Duodenal mucosa (tissue), 2 donors: ENCODE data around the gene EPHA8.

Experiments used
- H3K27ac ChIP-seq: one replicate; pipeline ENCODE4 v1.7.0; 2013; ENCODE audit warnings: low read depth, low read length
- H3K27me3 ChIP-seq, 2 donors: one replicate each; pipeline ENCODE4 v1.7.0; 2013; ENCODE audit warnings: low read length in 2 of 2, control low read depth in 1 of 2; ENCODE audit not compliant: insufficient read depth in 2 of 2, control insufficient read depth in 1 of 2
- H3K36me3 ChIP-seq, 2 donors: one replicate each; pipeline ENCODE4 v1.7.0; 2013; ENCODE audit warnings: low read length in 2 of 2, control low read depth in 1 of 2; ENCODE audit not compliant: insufficient read depth in 2 of 2, control insufficient read depth in 1 of 2
- H3K4me1 ChIP-seq, 2 donors: one replicate each; pipeline ENCODE4 v1.7.0; 2013; ENCODE audit warnings: low read length in 2 of 2, control low read depth in 1 of 2; ENCODE audit not compliant: insufficient read depth in 2 of 2, control insufficient read depth in 1 of 2
- H3K4me3 ChIP-seq, 2 donors: one replicate each; pipeline ENCODE4 v1.7.0; 2013; ENCODE audit warnings: low read length in 2 of 2, low read depth in 1 of 2
- H3K9ac ChIP-seq, 2 donors: one replicate each; pipeline ENCODE4 v1.7.0; 2013; ENCODE audit warnings: low read length in 2 of 2, low read depth in 1 of 2
- H3K9me3 ChIP-seq, 2 donors: one replicate each; pipeline ENCODE4 v1.7.0; 2013; ENCODE audit warnings: low read length in 2 of 2, control low read depth in 1 of 2; ENCODE audit not compliant: control insufficient read depth in 1 of 2

EPHA8 gene

GRCh38 chr1:22600071-22600816 lies 37.0 kb downstream of the EPHA8 start:
- Histone ChIP-seq H3K27ac (no peak overlapping the region), H3K4me1 (no peaks in the 10 kb centered on the region), H3K36me3 (no peaks in the 10 kb centered on the region), H3K4me3 (no peak overlapping the region), H3K27me3 (peaks cover 5 to 17% of the 10 kb centered on the region in 2 donors), H3K9me3 (no peaks in the 10 kb centered on the region), H3K9ac (no peak overlapping the region)

GRCh38 chr1:22600817-22601605 lies 37.7 kb downstream of the EPHA8 start:
- H3K4me1 ChIP-seq: no peaks in the 10 kb centered on the region
- H3K27me3 ChIP-seq: peaks cover 0 to 13% of the 10 kb centered on the region in 2 donors

GRCh38 chr1:22601610-22602009 lies 38.3 kb downstream of the EPHA8 start:
- no peaks in the 10 kb centered on the region for H3K4me1 ChIP-seq
- no peak overlapping the region for H3K27ac ChIP-seq
- peaks cover 0 to 13% of the 10 kb centered on the region in 2 donors for H3K27me3 ChIP-seq
- H3K36me3 ChIP-seq: no peaks in the 10 kb centered on the region
- no peak overlapping the region for H3K9ac ChIP-seq
- no peaks in the 10 kb centered on the region for H3K9me3 ChIP-seq
- H3K4me3 ChIP-seq: no peak overlapping the region

More at GRCh38 chr1:22600817-22601605, 37.7 kb downstream of the EPHA8 start:
- Histone ChIP-seq H3K4me3 (no peak overlapping the region), H3K9me3 (no peaks in the 10 kb centered on the region), H3K27ac (no peak overlapping the region), H3K36me3 (no peaks in the 10 kb centered on the region), H3K9ac (no peak overlapping the region)

- no peak overlapping the region for H3K9ac ChIP-seq
- H3K27ac ChIP-seq: no peak overlapping the region
- no peaks in the 10 kb centered on the region for H3K36me3 ChIP-seq
- no peaks in the 10 kb centered on the region for H3K9me3 ChIP-seq
- no peaks in the 10 kb centered on the region for H3K4me1 ChIP-seq
- H3K27me3 ChIP-seq: peaks cover 0 to 13% of the 10 kb centered on the region in 2 donors
- no peak overlapping the region for H3K4me3 ChIP-seq
Measured at GRCh38 chr1:22602060-22602740, 38.9 kb downstream of the EPHA8 start.

- no peak overlapping the region for H3K27ac ChIP-seq
- peaks cover 8 to 13% of the 10 kb centered on the region in 2 donors for H3K27me3 ChIP-seq
- H3K36me3 ChIP-seq: no peaks in the 10 kb centered on the region
- H3K4me1 ChIP-seq: no peaks in the 10 kb centered on the region
- H3K9me3 ChIP-seq: no peaks in the 10 kb centered on the region
- H3K4me3 ChIP-seq: no peak overlapping the region
- no peak overlapping the region for H3K9ac ChIP-seq
Measured at GRCh38 chr1:22606161-22606560, 42.9 kb downstream of the EPHA8 start.

GRCh38 chr1:22607154-22607553 lies 43.9 kb downstream of the EPHA8 start:
- Histone ChIP-seq H3K9ac (no peak overlapping the region), H3K27ac (no peak overlapping the region), H3K36me3 (no peaks in the 10 kb centered on the region), H3K4me3 (no peak overlapping the region), H3K4me1 (no peaks in the 10 kb centered on the region), H3K27me3 (peaks cover 8 to 13% of the 10 kb centered on the region in 2 donors), H3K9me3 (no peaks in the 10 kb centered on the region)

GRCh38 chr1:22608361-22608760 lies 45.1 kb downstream of the EPHA8 start:
- Histone ChIP-seq H3K4me1 (no peaks in the 10 kb centered on the region), H3K9ac (no peak overlapping the region), H3K4me3 (no peak overlapping the region), H3K27ac (no peak overlapping the region), H3K27me3 (peaks cover 8 to 13% of the 10 kb centered on the region in 2 donors), H3K36me3 (no peaks in the 10 kb centered on the region), H3K9me3 (no peaks in the 10 kb centered on the region)

- Histone ChIP-seq H3K4me3 (no peak overlapping the region), H3K9ac (no peak overlapping the region), H3K4me1 (no peaks in the 10 kb centered on the region), H3K27ac (no peak overlapping the region), H3K9me3 (no peaks in the 10 kb centered on the region), H3K27me3 (peaks cover 5 to 8% of the 10 kb centered on the region in 2 donors), H3K36me3 (no peaks in the 10 kb centered on the region)
Measured at GRCh38 chr1:22609291-22609690, 46.0 kb downstream of the EPHA8 start.

GRCh38 chr1:22611530-22611947 lies 48.2 kb downstream of the EPHA8 start:
- H3K27me3 ChIP-seq: peaks cover 8 to 15% of the 10 kb centered on the region in 2 donors
- H3K27ac ChIP-seq: no peak overlapping the region
- no peaks in the 10 kb centered on the region for H3K36me3 ChIP-seq
- no peaks in the 10 kb centered on the region for H3K4me1 ChIP-seq
- no peak overlapping the region for H3K9ac ChIP-seq
- H3K9me3 ChIP-seq: no peaks in the 10 kb centered on the region
- no peak overlapping the region for H3K4me3 ChIP-seq
